ENCODE results near the gene ERBB4. TPM values are rescaled to one million over a fixed set of nuclear protein-coding genes. Genes with fewer than 3 reads are reported as not detected.

Gene ERBB4
- total RNA-seq, 1 donor from 2014 or later: 25.3 TPM

GRCh38 chr2:211351987-211352386 is 1186.6 kb downstream of the ERBB4 start:
- H3K27ac ChIP-seq: no peak overlapping the region
- DNase-seq: no peak
- TF ChIP-seq, protein P1, sequence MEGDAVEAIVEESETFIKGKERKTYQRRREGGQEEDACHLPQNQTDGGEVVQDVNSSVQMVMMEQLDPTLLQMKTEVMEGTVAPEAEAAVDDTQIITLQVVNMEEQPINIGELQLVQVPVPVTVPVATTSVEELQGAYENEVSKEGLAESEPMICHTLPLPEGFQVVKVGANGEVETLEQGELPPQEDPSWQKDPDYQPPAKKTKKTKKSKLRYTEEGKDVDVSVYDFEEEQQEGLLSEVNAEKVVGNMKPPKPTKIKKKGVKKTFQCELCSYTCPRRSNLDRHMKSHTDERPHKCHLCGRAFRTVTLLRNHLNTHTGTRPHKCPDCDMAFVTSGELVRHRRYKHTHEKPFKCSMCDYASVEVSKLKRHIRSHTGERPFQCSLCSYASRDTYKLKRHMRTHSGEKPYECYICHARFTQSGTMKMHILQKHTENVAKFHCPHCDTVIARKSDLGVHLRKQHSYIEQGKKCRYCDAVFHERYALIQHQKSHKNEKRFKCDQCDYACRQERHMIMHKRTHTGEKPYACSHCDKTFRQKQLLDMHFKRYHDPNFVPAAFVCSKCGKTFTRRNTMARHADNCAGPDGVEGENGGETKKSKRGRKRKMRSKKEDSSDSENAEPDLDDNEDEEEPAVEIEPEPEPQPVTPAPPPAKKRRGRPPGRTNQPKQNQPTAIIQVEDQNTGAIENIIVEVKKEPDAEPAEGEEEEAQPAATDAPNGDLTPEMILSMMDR (IDR thresholded peaks at IDR 0.05): no peak

GRCh38 chr2:211349031-211349430 is 1189.6 kb downstream of the ERBB4 start:
- ATAC-seq: no peak
- DNase-seq: no peak

More at GRCh38 chr2:211351987-211352386, 1186.6 kb downstream of the ERBB4 start:
- no peaks in the 10 kb centered on the region for H3K36me3 ChIP-seq
- intact Hi-C loops (cut with DNase I): no loop called here
- no peak for ATAC-seq
- no peaks in the 10 kb centered on the region for H3K9me3 ChIP-seq
- no peak overlapping the region for H3K4me3 ChIP-seq
- no peaks in the 10 kb centered on the region for H3K27me3 ChIP-seq (ENCODE audit: low read depth)
- H3K4me1 ChIP-seq: no peaks in the 10 kb centered on the region

GRCh38 chr2:211347328-211347727 is 1191.3 kb downstream of the ERBB4 start:
- DNase-seq (no peak), ATAC-seq (no peak)
- H3K4me1 ChIP-seq: no peaks in the 10 kb centered on the region
- intact Hi-C loops (cut with DNase I): no loop called here
- no peaks in the 10 kb centered on the region for H3K27me3 ChIP-seq (ENCODE audit: low read depth)
- H3K4me3 ChIP-seq: no peak overlapping the region
- TF ChIP-seq, protein P1 (IDR thresholded peaks at IDR 0.05): no peak
- no peak overlapping the region for H3K27ac ChIP-seq
- no peaks in the 10 kb centered on the region for H3K9me3 ChIP-seq
- H3K36me3 ChIP-seq: no peaks in the 10 kb centered on the region

More at GRCh38 chr2:211349031-211349430, 1189.6 kb downstream of the ERBB4 start:
- Histone ChIP-seq H3K36me3 (no peaks in the 10 kb centered on the region), H3K27me3 (ENCODE audit: low read depth) (no peaks in the 10 kb centered on the region), H3K27ac (no peak overlapping the region), H3K4me3 (no peak overlapping the region), H3K4me1 (no peaks in the 10 kb centered on the region), H3K9me3 (no peaks in the 10 kb centered on the region)
- TF ChIP-seq, protein P1 (IDR thresholded peaks at IDR 0.05): no peak
- intact Hi-C loops (cut with DNase I): no loop called here

DNA sequence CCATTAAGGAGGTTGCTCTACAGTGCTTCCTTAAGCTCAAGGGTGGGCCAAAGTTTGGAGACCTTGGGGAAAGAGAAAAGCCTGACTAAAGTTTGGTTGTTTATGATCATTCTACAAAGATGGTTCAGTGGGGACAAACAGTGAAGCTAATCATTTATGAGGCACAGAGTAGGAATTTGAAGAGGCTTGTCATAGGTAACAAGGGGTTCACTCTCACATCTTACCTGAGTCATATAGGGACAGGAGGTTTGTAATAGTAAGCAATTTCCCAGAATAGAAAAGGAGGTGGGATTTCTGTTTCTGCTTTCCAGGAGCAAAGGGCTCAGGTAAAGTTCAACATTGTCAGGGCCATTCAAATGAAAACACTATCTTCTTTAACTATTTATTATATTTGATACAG is 1194.3 kb downstream of the ERBB4 start:
- Histone ChIP-seq H3K9me3 (no peaks in the 10 kb centered on the region), H3K27me3 (ENCODE audit: low read depth) (no peaks in the 10 kb centered on the region), H3K36me3 (no peaks in the 10 kb centered on the region), H3K4me1 (no peaks in the 10 kb centered on the region), H3K4me3 (no peak overlapping the region), H3K27ac (no peak overlapping the region)
- ATAC-seq (no peak), DNase-seq (no peak)
- TF ChIP-seq, protein P1 (IDR thresholded peaks at IDR 0.05): no peak
- intact Hi-C loops (cut with DNase I): no loop called here

GRCh38 chr2:211333377-211333776 is 1205.2 kb downstream of the ERBB4 start:
- DNase-seq: no peak
- H3K27ac ChIP-seq: no peak overlapping the region
- no peak overlapping the region for H3K4me3 ChIP-seq
- intact Hi-C loops (cut with DNase I): no loop called here
- no peak for ATAC-seq
- no peaks in the 10 kb centered on the region for H3K9me3 ChIP-seq
- H3K36me3 ChIP-seq: no peaks in the 10 kb centered on the region
- H3K27me3 ChIP-seq (ENCODE audit: low read depth): no peaks in the 10 kb centered on the region
- TF ChIP-seq, protein P1 (IDR thresholded peaks at IDR 0.05): no peak
- no peaks in the 10 kb centered on the region for H3K4me1 ChIP-seq

DNA sequence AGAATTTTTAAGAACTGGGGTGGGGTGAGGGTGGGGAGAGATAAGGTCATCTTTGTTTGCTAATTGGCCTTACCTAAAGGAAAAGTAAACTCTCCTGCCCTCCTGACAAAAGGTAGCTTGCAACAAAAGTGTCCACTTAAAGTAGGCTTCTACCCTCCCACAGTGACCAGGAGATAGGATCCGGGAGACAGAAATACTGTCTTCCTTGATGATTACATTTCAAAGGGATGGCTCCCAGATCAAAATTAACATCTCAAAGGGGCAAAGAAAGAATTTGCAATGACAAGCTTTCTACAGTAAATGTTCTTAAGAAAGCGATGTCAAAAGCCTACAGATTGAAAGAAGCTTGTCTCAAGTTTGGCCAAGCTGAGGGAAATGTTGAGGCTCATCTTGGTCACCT is 1206.9 kb downstream of the ERBB4 start:
- no peaks in the 10 kb centered on the region for H3K9me3 ChIP-seq
- H3K4me1 ChIP-seq: no peaks in the 10 kb centered on the region
- intact Hi-C loops (cut with DNase I): no loop called here
- ATAC-seq (no peak), DNase-seq (no peak)
- TF ChIP-seq, protein P1 (IDR thresholded peaks at IDR 0.05): no peak
- no peak overlapping the region for H3K4me3 ChIP-seq
- H3K27ac ChIP-seq: no peak overlapping the region
- H3K27me3 ChIP-seq (ENCODE audit: low read depth): no peaks in the 10 kb centered on the region
- H3K36me3 ChIP-seq: no peaks in the 10 kb centered on the region
